SIG-M5 treated with dmso at 0.1 percent for 504 hours (cell line): ENCODE measurements around the gene HNF1B.
"Not testable (repeated sequence)": the region's sequence is repeated elsewhere in the genome, so short reads cannot be mapped to it uniquely, and the experiment has no call there.

Source experiments
- DNase-seq: peaks from one replicate; lab custom pipeline; 2025; ENCODE audit not compliant: unreplicated experiment; lab: John Stamatoyannopoulos, UW

Gene HNF1B

DNA sequence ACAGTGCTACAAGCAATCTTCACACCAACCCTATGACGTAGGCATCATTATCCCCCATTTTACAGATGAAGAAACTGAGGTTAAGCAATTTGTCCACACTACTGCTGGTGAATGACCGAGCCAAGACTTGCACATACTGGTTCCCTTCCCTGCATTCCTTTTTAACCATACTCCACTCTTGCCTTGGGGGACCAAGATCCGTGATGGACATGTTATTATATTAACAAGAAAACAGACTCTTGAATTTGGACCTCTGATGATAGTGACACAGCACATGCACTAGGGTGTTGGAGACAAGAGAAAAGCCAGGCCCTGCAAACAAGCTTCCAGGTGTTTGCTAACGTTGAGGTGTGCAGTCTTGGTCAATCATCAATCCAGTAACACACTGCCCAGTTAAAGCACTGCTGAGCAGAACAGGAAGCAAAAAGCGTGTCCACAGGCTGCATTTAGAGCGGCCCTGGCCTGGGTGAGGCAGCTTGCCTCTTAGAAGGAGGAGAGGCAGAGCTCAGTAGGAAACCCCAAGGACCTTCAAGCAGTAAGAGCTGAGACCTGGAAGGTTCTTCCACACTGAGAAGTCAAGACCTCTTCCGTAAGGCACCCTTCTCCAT, 36.7 kb downstream of the HNF1B start:
- no peak for DNase-seq

DNA sequence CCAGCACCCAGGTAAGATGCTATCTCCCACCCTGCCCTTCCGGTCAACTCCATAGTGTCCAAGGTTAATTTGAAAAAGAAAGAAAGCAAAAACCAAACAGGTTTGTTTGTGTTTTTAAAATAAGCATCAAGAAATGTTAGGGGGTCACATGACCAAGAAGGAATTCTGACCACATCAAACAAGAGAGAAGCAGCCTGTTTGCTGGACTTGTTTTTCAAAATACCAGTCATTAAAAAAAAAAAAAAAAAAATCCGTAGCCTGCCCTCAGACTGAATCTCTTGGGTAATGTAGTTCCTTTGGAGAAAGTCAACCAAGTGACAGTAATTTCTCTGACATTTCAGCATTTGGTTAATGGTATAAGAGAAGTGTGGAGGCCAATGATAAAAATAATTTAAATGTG, 38.4 kb downstream of the HNF1B start:
- DNase-seq, result no peak

DNA sequence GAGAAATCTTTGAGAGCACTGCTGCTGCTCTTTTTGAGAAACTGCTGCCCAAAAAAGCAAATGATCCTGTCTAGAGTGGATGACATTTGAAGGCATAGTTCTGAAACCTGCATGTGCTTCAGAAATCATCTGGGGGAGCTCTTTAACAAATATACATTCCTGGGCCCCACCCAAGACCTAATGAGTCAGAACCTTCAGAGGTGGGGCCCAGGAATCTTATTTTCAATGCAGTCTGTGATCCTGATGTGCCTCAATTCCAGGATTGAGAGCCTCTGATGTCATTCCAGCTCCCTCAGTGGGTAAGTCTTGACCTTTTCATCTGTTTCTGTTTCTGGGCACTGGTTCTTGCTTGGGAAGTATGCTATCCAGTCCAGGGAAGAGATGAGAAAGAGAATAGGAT, 42.3 kb downstream of the HNF1B start:
- DNase-seq, result no peak

DNA sequence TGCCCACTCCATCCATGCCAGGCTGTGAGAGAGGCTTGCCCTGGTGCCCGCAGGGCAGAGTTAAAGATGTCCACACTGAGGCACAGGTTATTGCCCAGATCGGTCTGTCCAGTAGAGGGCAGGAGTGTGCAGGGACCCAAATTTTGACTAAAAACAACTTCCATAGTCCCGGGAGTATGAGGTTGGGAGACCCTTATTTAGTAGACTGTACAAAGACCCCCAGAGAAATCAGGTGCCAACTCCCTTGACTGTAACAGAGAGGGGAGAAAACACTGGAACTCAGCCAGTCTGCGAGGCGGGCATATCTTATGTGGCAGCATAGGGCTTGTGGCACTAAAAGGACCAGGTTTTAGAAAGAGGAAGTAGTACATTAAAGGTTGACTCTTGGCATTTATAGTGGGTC, 43.4 kb downstream of the HNF1B start:
- peak; percentile 51 for DNase-seq

DNA sequence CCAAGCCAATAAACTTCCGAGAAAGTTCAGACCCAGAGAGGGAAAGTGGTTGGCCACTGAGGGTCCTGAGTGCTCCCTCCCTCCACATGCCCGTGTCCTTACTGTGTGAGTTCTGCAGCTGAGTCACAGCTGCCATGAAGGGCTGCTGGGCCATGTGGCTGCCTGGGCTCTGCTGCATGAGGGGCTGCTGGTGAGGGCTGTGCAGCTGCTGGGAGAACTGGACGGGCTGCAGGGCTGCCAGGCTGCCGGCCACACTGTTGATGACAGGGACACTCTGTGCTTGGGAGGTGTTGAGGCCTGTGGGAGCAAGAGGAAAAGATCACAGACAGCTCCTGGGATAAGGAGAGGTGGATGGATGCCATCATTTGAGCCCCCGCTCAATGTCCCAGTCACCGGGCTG, 44.0 kb downstream of the HNF1B start:
- DNase-seq, result no peak

DNA sequence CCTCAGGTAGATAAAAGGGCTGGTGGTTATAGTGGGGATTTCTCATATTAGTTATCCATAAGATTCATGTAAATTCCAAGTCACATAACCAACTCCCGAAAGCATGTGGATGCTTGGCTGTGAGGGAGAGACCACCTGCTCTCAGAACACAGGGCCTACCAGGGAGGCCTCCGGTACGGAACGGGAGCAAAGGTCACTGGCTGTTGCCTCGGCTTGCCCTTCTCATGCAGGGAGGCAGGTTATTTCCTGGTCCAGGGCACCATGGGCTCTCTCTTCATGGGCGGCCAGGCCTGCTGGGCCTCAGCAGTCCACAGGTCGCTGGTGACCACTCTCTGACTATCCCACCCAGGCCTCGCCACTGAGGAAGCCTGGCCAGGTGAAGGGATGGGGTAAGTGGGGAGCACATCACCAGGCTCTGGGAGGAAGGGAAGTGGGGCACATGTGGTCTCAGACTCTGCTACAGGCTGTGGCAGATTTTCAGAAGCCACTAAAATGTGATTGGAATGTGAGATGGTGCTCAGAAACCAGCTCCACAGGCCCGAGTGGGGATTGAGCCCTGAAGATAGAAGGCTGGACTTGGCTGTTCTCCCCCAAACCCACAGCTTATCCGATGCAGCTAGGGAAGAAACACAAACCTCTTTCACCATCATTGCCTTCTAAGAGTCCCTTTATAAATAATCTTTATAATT, 45.4 kb downstream of the HNF1B start:
- DNase-seq, result no peak

DNA sequence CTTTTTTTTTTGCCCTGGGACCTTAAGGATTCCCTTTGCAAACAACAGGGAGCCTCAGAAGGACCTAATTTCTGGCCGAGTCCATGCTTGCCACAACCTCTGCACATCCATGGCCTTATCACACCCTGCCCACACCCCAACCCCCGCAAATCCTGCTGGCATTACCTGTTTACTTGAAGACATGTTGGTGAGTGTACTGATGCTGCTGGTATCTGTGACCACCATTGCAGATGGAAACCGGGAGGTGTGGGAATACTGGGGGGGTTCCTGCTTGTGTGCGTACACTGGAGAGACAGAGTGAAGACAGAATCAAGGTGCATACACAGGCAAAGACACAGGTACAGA, 46.0 kb downstream of the HNF1B start:
- DNase-seq, result no peak

DNA sequence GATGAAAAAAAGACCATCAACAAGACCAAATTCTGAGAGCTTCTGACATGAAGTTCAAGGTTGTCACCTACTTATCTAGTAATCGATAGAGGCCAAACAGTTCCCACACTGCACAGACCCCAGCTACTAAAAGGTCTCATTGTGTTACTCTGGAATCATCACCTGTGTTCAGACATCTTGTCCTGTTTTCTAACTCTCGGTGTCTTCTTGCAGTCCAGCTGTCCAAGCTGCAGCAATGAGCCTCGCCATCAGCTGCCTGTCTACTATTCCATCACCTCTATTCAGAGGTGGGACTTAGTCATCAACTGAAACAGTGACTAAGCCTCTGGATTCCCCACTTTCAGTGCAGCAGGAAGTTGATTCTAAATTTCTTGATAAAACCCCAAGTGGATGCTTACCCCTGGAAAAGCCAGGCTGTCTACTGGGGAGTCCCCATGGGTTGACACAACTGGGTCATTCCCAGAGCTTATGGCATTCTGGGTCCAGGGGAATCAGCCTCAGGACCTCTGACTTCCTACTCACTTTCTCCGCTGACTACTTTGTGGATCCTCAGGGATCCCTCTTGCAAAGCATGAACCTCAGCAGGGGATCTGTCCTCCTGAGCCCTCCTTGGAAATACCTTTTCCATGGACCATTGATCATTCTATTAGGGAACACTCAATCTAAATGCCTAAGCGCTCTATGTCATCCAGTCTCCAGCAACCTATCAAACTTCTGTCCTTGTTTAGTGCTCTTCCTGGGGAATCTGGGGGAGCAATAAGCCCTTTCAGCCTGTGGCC, 46.5 kb downstream of the HNF1B start:
- DNase-seq, result no peak

DNA sequence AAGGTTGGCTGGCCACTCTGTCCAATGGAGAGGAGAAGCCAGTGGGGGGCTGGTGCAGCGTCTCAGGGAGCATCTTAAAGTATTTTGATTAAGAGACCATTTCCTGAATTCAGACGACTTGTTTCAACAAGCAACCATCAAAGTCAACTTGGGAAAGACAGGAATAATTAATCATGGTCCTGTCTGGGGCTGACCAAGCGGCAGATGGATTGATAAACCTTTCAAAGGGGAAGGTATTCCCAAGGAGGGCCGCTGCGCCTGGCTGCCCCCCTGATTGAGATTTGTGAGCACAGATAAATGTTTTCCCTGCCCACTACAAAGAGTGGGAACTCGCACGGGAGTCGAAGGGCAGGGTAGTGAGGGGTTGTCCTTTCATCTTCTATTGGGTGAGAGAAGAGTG, 47.5 kb downstream of the HNF1B start:
- no peak for DNase-seq

DNA sequence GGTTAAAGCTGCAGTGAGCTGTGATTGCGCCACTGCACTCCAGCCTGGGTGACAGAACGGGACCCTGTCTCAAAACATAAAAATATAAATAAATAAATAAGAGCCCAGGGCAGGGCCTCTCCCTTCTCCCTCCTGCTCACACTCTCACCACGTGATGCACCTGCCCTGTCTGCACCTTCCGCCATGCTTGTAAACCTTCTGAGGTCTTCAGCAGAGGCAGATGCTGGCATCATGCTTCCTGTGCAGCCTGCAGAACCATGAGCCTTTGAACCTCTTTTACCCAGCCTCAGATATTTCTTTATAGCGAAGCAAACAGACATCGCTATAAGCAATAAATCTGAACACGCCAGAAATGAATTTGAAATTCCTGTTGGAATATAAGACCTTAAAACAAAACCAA, 48.5 kb downstream of the HNF1B start:
- no peak for DNase-seq

DNA sequence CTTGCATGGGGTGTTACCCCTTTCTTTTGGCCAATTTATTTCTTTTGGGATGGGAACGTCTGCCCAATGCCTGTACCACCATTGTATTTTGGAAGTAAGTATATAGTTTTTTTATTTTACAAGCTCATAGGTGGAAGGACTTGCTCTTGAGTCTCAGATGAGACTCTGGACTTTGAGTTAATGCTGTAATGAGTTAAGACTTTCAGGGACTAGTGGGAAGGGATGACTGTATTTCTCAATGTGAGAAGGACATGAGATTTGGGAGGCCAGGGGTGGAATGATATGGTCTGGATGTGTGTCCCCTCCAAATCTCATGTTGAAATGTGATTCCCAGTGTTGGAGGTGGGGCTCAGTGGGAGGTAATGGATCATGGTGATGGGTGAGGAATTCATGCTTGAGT, 49.1 kb downstream of the HNF1B start:
- no peak for DNase-seq

DNA sequence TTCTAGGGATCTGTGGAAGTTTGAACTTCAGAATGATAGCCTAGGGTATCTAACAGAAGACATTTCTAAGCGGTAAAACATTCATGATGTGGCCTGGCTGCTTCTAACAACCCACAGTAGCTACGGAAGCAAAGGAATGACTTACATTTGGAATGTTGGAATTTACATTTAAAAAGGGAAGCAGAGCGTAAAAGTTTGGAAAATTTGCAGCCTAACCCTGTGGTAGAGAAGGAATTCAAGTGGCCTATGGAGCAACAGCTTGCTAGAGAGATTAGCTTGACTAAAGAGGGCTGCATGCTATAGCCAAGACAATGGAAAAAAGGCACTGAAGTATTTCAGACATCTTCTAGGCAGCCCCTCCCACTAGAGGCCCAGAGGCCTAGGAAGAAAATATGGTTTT, 50.1 kb downstream of the HNF1B start:
- DNase-seq, result no peak

DNA sequence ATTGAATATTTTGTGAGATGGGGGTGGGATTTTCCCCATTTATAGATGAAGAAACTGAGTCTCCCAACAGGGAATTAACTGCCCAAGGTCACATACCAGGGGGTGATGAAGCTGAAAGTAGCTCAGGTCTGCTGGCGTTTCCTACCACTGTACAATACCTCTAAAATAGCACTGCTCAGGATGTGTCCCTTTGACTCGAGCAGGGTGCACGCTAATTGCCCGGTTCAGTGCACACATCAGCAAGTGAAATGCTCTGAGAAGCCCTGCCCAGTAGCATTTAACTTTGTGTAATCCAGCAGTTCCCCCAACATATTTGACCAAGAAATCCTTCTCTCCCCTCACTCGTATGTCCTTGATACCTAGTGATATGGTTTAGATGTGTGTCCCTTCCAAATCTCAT, 51.5 kb downstream of the HNF1B start:
- DNase-seq, result no peak

DNA sequence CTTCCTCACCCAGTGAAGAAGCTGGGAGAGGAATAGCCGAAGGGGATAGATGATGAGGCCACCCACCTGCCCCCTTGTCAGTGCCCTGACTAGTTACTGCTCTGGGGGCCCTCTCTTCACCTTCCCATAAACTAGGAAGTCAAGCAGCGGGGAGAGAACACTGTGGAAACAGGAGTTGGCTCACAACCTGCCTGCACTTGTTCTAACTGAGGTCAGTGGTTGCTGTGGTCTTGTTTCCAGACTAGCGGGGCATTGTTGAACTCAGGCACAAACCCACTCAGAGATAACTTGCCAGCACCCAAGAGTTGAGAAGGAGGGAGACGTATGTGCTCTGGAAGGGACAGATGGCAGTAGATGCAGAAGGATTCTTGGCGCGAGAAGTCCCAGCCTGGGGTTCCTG, 53.1 kb downstream of the HNF1B start:
- no peak for DNase-seq

DNA sequence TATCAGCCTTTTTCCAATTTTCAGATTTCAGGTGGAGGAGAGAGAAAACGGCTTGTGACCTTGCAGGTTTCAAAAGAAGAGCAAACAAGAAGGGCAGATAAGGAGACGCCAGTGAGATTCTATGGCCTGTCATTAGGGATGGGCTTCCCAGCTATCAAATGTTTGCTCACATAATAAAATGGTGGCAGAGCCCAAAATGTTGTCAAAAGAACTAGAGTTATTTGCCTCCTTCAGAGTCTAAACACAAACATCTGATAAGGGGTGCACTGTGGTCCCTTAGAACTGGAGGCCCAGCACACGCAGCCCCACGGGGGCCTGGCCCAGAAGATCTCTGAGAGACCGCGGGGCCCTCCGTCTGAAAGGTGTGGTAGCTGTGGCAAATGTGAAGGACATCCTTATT, 55.5 kb downstream of the HNF1B start:
- DNase-seq, result no peak

DNA sequence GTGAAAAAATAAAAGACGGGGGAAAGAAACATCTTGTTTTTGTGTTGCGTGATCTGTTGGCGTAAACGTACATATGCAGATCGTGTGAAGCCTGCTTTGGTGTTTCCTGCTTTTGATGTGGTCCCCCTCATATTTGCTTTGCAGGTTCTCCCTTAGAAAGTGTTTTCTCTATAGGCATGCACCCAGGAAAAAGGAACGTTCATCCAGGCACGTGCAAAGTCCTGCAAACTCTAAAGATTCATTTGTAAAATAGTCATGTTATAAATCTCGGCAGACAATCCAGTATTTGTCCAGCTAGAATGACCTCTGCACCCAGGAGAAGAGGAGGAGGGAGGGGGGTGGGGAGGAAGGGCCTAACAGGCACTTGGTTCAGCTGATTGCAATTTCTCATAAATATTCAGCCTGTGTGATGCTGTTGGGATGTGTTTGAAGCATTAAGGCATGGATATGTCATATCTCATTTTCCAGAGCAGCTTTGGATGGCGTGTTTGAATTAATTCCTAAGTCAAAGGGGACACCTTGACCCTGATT, 61.3 kb downstream of the HNF1B start:
- no peak for DNase-seq

DNA sequence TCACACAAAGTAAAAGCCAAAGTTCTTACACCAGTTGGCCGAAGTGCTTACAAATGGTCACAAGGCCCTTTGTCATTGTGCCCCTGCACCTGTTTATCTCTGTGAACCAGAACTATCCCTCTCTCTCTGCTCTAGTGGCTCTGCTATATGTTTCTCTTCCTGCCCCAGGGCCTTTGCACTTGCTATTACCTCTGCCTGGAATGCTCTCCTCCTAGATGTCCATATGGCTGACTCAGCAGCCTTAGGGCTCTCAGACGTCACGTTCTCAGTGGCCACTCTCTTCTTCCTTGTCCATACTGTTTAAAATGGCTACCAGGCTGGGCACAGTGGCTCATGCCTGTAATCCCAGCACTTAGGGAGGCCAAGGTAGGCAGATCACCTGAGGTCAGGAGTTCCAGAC, 62.9 kb downstream of the HNF1B start:
- DNase-seq, result no peak

DNA sequence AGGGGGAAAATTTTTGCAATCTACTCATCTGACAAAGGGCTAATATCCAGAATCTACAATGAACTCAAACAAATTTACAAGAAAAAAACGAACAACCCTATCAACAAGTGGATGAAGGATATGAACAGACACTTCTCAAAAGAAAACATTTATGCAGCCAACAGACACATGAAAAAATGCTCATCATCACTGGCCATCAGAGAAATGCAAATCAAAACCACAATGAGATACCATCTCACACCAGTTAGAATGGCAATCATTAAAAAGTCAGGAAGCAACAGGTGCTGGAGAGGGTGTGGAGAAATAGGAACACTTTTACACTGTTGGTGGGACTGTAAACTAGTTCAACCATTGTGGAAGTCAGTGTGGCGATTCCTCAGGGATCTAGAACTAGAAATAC, 64.9 kb downstream of the HNF1B start:
- DNase-seq, result not testable (repeated sequence)

DNA sequence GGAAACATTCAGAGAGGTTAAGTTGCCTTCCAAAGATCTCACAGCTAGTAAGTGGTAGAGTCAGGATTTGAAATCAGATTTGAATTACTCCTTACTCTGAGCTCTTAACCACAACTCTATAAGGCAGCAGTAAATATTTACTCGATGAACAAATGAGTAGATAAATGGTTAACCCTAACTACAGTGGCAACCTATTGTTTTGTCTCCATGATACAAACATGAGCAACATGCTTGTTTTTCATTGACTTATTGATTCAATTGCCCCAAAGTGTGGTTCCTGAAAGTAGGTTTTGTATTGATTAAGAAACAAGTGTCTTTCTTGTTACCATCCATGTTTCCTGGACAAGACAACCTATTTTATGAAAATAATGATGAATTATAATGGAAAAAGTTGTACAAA, 66.8 kb downstream of the HNF1B start:
- no peak for DNase-seq

DNA sequence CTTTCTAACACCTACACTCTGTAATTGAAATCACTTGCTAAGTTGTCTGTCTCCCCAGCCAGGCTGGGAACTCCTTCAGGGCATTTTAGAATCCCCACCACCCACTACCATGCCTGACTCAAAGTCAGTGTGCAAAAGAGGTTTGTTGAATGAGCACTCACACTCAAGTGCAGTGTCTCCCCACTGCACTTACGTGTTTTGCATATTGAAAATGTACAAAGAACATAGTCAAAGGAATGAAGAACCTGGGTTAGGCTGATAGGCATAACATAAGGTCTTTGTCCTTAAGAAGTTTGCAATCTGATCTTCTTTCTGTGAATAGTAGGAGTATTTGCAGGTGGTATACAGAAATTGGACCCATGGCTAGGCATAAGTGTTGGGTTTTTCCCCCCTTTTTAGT, 67.8 kb downstream of the HNF1B start:
- no peak for DNase-seq

DNA sequence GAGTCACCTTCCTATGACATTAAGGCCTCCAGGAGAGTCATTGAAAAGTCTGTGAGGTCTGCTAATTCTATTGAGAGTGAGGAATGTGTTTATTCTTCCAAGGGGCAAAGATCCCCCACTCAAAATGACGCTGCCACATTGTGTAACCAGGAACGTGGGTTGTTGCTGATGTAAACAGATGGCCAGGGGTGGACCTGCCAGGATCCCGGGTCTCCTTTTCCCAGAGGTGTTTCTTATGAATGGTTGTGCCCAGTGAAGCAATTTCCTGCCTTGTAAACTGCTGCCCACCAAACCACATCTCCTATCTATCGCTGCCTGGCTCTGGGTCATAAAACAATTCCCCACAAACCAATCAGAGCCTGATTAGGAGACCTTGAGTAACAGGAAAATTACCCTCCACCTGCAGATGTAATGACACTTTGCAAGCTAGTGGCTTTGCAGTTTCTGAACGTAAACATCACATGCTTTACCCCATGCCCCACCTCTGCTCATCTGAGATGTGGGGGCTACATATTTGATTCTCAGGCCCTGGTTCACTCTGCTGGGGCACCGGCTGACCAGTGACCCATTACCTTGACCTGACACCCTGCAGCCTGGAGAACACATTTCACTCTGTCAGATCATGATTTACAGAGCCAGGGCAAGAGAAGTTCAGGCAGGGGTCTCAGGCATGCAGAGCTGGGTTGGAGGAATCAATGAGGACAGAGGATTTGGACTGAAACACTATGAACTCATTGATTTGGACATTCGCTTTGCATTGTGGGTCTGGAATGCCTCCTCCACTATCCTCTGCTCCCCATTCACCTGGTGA, 68.5 kb downstream of the HNF1B start:
- no peak for DNase-seq
